H1 (cell line): ENCODE results near the gene HSD17B4. TPM values are rescaled to one million over a fixed set of nuclear protein-coding genes. Genes with fewer than 3 reads are reported as not detected.
A peak's percentile ranks its signal among the peaks of the same experiment; 100 is the strongest.

Source experiments
- CTCF ChIA-PET: fragments of 300-600 bp; sonication (Branson Sonifier 250); formaldehyde crosslinking; loops from one replicate; lab custom pipeline; 2021; ENCODE audit not compliant: partially characterized antibody; lab: Charles Lee
- POLR2A ChIA-PET: fragments of 300-600 bp; sonication (Branson Sonifier 250); formaldehyde crosslinking; loops from one replicate; lab custom pipeline; 2021; ENCODE audit warnings: inconsistent platforms; ENCODE audit not compliant: partially characterized antibody; lab: Charles Lee
- DNase-seq, 2 experiments: peaks; one replicate each; pipeline versions ENCODE4 v3.0.0 to v3.0.0-alpha.2; 2010 to 2022; ENCODE audit warnings: low spot score in 2 of 2, low read depth in 1 of 2, mixed read lengths in 1 of 2
- FAIRE-seq: peaks from 2 replicates; lab custom pipeline; 2011; peaks lifted over from hg19 to GRCh38; lab: Jason Lieb, UNC
- H2AFZ ChIP-seq: 2 replicates; pipeline ENCODE4 v1.8.1; 2012; ENCODE audit warnings: low read length, inconsistent platforms
- H2AK5ac ChIP-seq: 2 replicates; pipeline ENCODE4 v1.6.1; 2013; ENCODE audit warnings: low read depth, low read length
- H2BK120ac ChIP-seq: replicated peaks from 2 replicates; pipeline ENCODE3; 2013; ENCODE audit warnings: low read depth, low read length, inconsistent platforms
- H2BK12ac ChIP-seq: 2 replicates; pipeline ENCODE4 v1.6.1; 2013; ENCODE audit warnings: low read depth, low read length
- H2BK15ac ChIP-seq: 2 replicates; pipeline ENCODE4 v1.6.1; 2013; ENCODE audit warnings: low read length
- H2BK20ac ChIP-seq: 2 replicates; pipeline ENCODE4 v1.6.1; 2013; ENCODE audit warnings: low read length
- H2BK5ac ChIP-seq: 2 replicates; pipeline ENCODE4 v1.6.1; 2013; ENCODE audit warnings: low read depth, low read length
- H3K14ac ChIP-seq: 2 replicates; pipeline ENCODE4 v1.6.1; 2013; ENCODE audit warnings: inconsistent platforms; ENCODE audit not compliant: insufficient read length
- H3K18ac ChIP-seq: 2 replicates; pipeline ENCODE4 v1.6.1; 2013; ENCODE audit warnings: low read length; ENCODE audit errors: extremely low read depth
- H3K23ac ChIP-seq: 2 replicates; pipeline ENCODE4 v1.6.1; 2013; ENCODE audit warnings: inconsistent platforms; ENCODE audit not compliant: insufficient read length
- H3K23me2 ChIP-seq: 2 replicates; pipeline ENCODE4 v1.6.1; 2013; ENCODE audit warnings: low read depth, low read length
- H3K27ac ChIP-seq: 2 replicates; pipeline ENCODE4 v1.6.1; 2011; ENCODE audit warnings: low read depth, low read length, inconsistent platforms
- H3K27me3 ChIP-seq, 4 experiments: replicated peaks in 1 of 4; 1 replicate in 1 of 4; 2 replicates in 3 of 4; pipeline versions ENCODE4 v1.6.1 to v1.8.1; 2011 to 2013; ENCODE audit warnings: low read length in 3 of 4, mild to moderate bottlenecking in 3 of 4, inconsistent platforms in 2 of 4, mixed read lengths in 2 of 4, moderate library complexity in 1 of 4; ENCODE audit not compliant: control insufficient read depth in 3 of 4, insufficient read depth in 3 of 4; ENCODE audit errors: extremely low read depth in 1 of 4
- H3K36me3 ChIP-seq, 4 experiments: 2 replicates each; pipeline versions ENCODE4 v1.6.1 to v1.8.1; 2011 to 2013; ENCODE audit warnings: mild to moderate bottlenecking in 4 of 4, low read length in 3 of 4, moderate library complexity in 2 of 4, control low read depth in 1 of 4, inconsistent platforms in 1 of 4; ENCODE audit not compliant: insufficient read depth in 4 of 4, control insufficient read depth in 2 of 4
- H3K4ac ChIP-seq: replicated peaks from 2 replicates; pipeline ENCODE3; 2013; ENCODE audit warnings: low read length, low read depth, mixed read lengths, inconsistent platforms; ENCODE audit not compliant: insufficient read length
- H3K4me1 ChIP-seq, 4 experiments: replicated peaks in 1 of 4; 1 replicate in 1 of 4; 2 replicates in 3 of 4; pipeline versions ENCODE4 v1.6.1 to v1.8.1; 2011 to 2013; ENCODE audit warnings: low read length in 3 of 4, inconsistent platforms in 2 of 4, mixed read lengths in 1 of 4; ENCODE audit not compliant: insufficient read depth in 4 of 4, control insufficient read depth in 3 of 4
- H3K4me2 ChIP-seq, 2 experiments: 2 replicates each; pipeline versions ENCODE4 v1.6.1 to v1.8.1; 2011 to 2013; ENCODE audit warnings: low read depth in 2 of 2, low read length in 2 of 2, control low read depth in 1 of 2, inconsistent platforms in 1 of 2, mild to moderate bottlenecking in 1 of 2; ENCODE audit not compliant: insufficient read depth in 1 of 2
- H3K4me3 ChIP-seq, 4 experiments: fragments of 200-600, 300-600 bp in 1 of 4; sonication (generic), shearing (Covaris generic), sonication (Bioruptor Twin) in 1 of 4; 2 replicates each; pipeline versions ENCODE4 v1.5.1 to v1.8.1; 2011 to 2016; ENCODE audit warnings: low read length in 4 of 4, low read depth in 3 of 4, control low read depth in 2 of 4, inconsistent platforms in 2 of 4, mild to moderate bottlenecking in 2 of 4, mixed read lengths in 1 of 4, moderate library complexity in 1 of 4; ENCODE audit not compliant: insufficient read depth in 2 of 4; ENCODE audit errors: extremely low read depth in 1 of 4
- H3K56ac ChIP-seq: replicated peaks from 2 replicates; pipeline ENCODE3; 2013; ENCODE audit warnings: low read depth, mild to moderate bottlenecking, mixed read lengths, low read length, inconsistent platforms; ENCODE audit not compliant: insufficient read length
- H3K79me1 ChIP-seq: 2 replicates; pipeline ENCODE4 v1.6.1; 2013; ENCODE audit warnings: low read depth, low read length, control low read depth
- H3K79me2 ChIP-seq, 2 experiments: 2 replicates each; pipeline versions ENCODE4 v1.6.1 to v1.8.1; 2012 to 2013; ENCODE audit warnings: low read length in 2 of 2, mild to moderate bottlenecking in 2 of 2, inconsistent platforms in 1 of 2; ENCODE audit not compliant: insufficient read depth in 2 of 2, control insufficient read depth in 1 of 2
- H3K9ac ChIP-seq, 4 experiments: replicated peaks in 1 of 4; 1 replicate in 1 of 4; 2 replicates in 3 of 4; pipeline versions ENCODE4 v1.6.1 to v1.8.1; 2011 to 2013; ENCODE audit warnings: low read depth in 3 of 4, low read length in 3 of 4, control low read depth in 2 of 4, mild to moderate bottlenecking in 2 of 4, moderate library complexity in 2 of 4, inconsistent platforms in 1 of 4; ENCODE audit errors: extremely low read depth in 1 of 4
- H3K9me3 ChIP-seq, 2 experiments: 2 replicates each; pipeline versions ENCODE4 v1.6.1 to v1.8.1; 2012 to 2013; ENCODE audit warnings: mild to moderate bottlenecking in 2 of 2, moderate library complexity in 2 of 2, control low read depth in 1 of 2, inconsistent platforms in 1 of 2, low read depth in 1 of 2, low read length in 1 of 2, mixed read lengths in 1 of 2; ENCODE audit not compliant: insufficient read depth in 2 of 2
- H4K20me1 ChIP-seq, 2 experiments: replicated peaks in 1 of 2; 2 replicates each; pipeline versions ENCODE3 to v1.8.1; 2011 to 2013; ENCODE audit warnings: inconsistent platforms in 2 of 2, low read length in 2 of 2, mild to moderate bottlenecking in 1 of 2; ENCODE audit not compliant: insufficient read depth in 2 of 2, control insufficient read depth in 1 of 2
- H4K5ac ChIP-seq: 2 replicates; pipeline ENCODE4 v1.6.1; 2013; ENCODE audit warnings: low read length, low read depth, mixed read lengths, inconsistent platforms; ENCODE audit not compliant: insufficient read length
- H4K8ac ChIP-seq: 2 replicates; pipeline ENCODE4 v1.8.0; 2013; ENCODE audit warnings: mild to moderate bottlenecking, moderate library complexity, low read length, inconsistent platforms; ENCODE audit not compliant: insufficient read depth; ENCODE audit errors: extremely low read depth
- H4K91ac ChIP-seq: replicated peaks from 2 replicates; pipeline ENCODE3; 2013; ENCODE audit warnings: low read length, mixed read lengths, inconsistent platforms; ENCODE audit not compliant: insufficient read length
- BRCA1 ChIP-seq: IDR thresholded peaks from 2 replicates; pipeline ENCODE4 v1.6.1; 2012; ENCODE audit warnings: low read depth, low read length, improper control_type of control experiment
- FOSL1 ChIP-seq: IDR thresholded peaks from 2 replicates; pipeline ENCODE4 v1.6.1; 2011; ENCODE audit warnings: mild to moderate bottlenecking, low read depth, low read length, moderate library complexity; ENCODE audit not compliant: insufficient read depth
- HDAC2 ChIP-seq, 2 experiments: fragments of 300-600 bp in 1 of 2; sonication (generic) in 1 of 2; IDR thresholded peaks; 2 replicates each; pipeline ENCODE4 v1.6.1; 2011 to 2012; ENCODE audit warnings: low read depth in 2 of 2, low read length in 2 of 2, mild to moderate bottlenecking in 2 of 2, moderate library complexity in 2 of 2, borderline replicate concordance in 1 of 2, inconsistent platforms in 1 of 2
- RAD21 ChIP-seq, 2 experiments: IDR thresholded peaks in 1 of 2; conservative IDR thresholded peaks in 1 of 2; 2 replicates each; pipeline ENCODE4 v1.6.1; 2011; ENCODE audit warnings: low read depth in 2 of 2, low read length in 2 of 2, improper control_type of control experiment in 1 of 2, inconsistent platforms in 1 of 2, mild to moderate bottlenecking in 1 of 2, moderate library complexity in 1 of 2
- SP4 ChIP-seq: IDR thresholded peaks from 2 replicates; pipeline ENCODE4 v1.6.1; 2012; ENCODE audit warnings: low read length, inconsistent platforms
- USF2 ChIP-seq: IDR thresholded peaks from 2 replicates; pipeline ENCODE4 v1.6.1; 2011; ENCODE audit warnings: low read length, improper control_type of control experiment
- WGBS, 2 experiments: shearing (Covaris generic) in 1 of 2; methylation state at CpG; one replicate each; pipeline versions ENCODE4 v1.1.6 to v1.1.7; 2013 to 2015; ENCODE audit warnings: low lambda C conversion rate in 2 of 2, mixed read lengths in 2 of 2, inconsistent platforms in 1 of 2, low coverage in 1 of 2, missing lambda C conversion rate in 1 of 2; ENCODE audit not compliant: insufficient replicate concordance in 2 of 2, insufficient coverage in 1 of 2, insufficient read length in 1 of 2; ENCODE audit errors: extremely low coverage in 1 of 2, missing lambda C conversion rate in 1 of 2; 5-methylcytosine and 5-hydroxymethylcytosine counted together
- polyA plus RNA-seq, 7 experiments: library from polyadenylated mRNA; depleted of rRNA in 3 of 7; stranded (reverse) in 5 of 7; unstranded in 2 of 7; fragments of >200 nt in 5 of 7; fragments of 200-250 nt in 2 of 7; gene quantifications; 1 replicate in 5 of 7; 2 replicates in 1 of 7; 4 replicates in 1 of 7; pipeline versions ENCODE4 v1.2.1 to v1.2.3, GENCODE V29; 2011 to 2013; ENCODE audit warnings: missing spikeins in 2 of 7, mixed read lengths in 2 of 7
- total RNA-seq: library from RNA; stranded (reverse); fragmentation: NEBNext Ultra II Directional; extraction: Animal tissue kit (Norgen Biotek cat#: 25700); gene quantifications from 2 replicates; pipeline ENCODE4 v1.2.1, GENCODE V29; 2021

HSD17B4 gene
- total and polyA plus RNA-seq, 2 of the 8 experiments (the other 6 are each of a cell fraction or from before 2014, with no cell fraction given): 305 to 369 TPM

GRCh38 chr5:119409235-119409815, 43.0 kb upstream of the HSD17B4 start:
- Histone ChIP-seq H3K4me2 (no peak overlapping the region), H4K5ac (no peak overlapping the region), H4K91ac (no peak overlapping the region), H3K9me3 (no peaks in the 10 kb centered on the region), H2BK15ac (no peak overlapping the region), H3K14ac (no peak overlapping the region), H3K79me2 (no peaks in the 10 kb centered on the region), H3K27me3 (no peaks in the 10 kb centered on the region), H3K56ac (no peak overlapping the region), H3K23me2 (no peaks in the 10 kb centered on the region; the same call in 1 of the 2 replicates), H3K36me3 (no peaks in the 10 kb centered on the region), H2AK5ac (no peak overlapping the region), H3K9ac (no peak overlapping the region), H2BK120ac (no peak overlapping the region), H3K4me3 (no peak overlapping the region), H3K4me1 (no peaks in the 10 kb centered on the region), H2BK5ac (no peak overlapping the region), H3K18ac (no peak overlapping the region), H3K27ac (no peak overlapping the region), H2BK12ac (no peak overlapping the region), H3K4ac (no peak overlapping the region), H4K8ac (no peak overlapping the region), H3K23ac (no peak overlapping the region), H3K79me1 (no peaks in the 10 kb centered on the region), H4K20me1 (no peaks in the 10 kb centered on the region), H2BK20ac (no peak overlapping the region), H2AFZ (no peak overlapping the region)
- WGBS, 2 experiments: 86% methylated on average over 3 of the region's 3 CpGs; no CpG with 5 or more reads in 1 of the 2 experiments
- FAIRE-seq: no peak
- peak in 1 of 2 experiments; percentile 16 for DNase-seq
- ChIA-PET POLR2A (interaction anchor here (1.0 kb wide), 2 partner anchors 52 to 141 kb away, joined by 3 read pairs; no protein-coding TSS in a partner anchor), CTCF (interaction anchor here (0.7 to 5.4 kb wide), 11 partner anchors 9 to 420 kb away, joined by 3 to 46 read pairs (median 3); partner anchors contain the start of gene DTWD2)
- TF ChIP-seq FOSL1 (no peak), SP4 (no peak), HDAC2 (IDR thresholded peaks at IDR 0.05; ENCODE audit: borderline replicate concordance in 1 of 2, low read depth in 2 of 2, low read length in 2 of 2) (no peak), BRCA1 (no peak), USF2 (no peak), RAD21 (IDR thresholded peaks at IDR 0.05 in 1 of 2, conservative IDR thresholded peaks at IDR 0.05 in 1 of 2; ENCODE audit: low read depth in 2 of 2, low read length in 2 of 2) (no peak)
